ENCODE measurements around the gene SEL1L2.

SEL1L2 gene

DNA sequence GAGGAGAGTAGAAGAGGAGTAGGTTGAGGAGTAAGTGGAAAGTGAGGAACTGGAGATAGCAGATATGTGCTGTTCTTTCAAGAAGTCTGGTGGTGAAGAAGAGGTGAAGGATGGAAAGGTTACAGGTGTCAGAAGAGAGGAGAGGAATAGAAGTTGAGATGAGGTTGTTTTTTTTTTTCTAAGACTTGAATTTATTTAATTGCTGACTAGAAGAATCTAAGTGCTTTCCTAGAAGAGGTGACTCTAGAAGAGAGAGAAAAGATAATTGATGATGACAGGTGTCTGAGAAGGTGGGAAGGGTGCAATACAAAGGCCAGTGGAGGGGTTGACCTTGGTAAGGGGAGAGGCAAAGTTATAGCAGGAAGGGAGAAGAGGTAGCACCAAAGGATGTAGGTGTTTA, 180.0 kb downstream of the SEL1L2 start:
- peaks cover 42% of the 10 kb centered on the region for H3K36me3 Mint-ChIP-seq (ENCODE audit: low read depth)
- no peak overlapping the region for H3K4me3 Mint-ChIP-seq
- no peak overlapping the region for H3K27ac Mint-ChIP-seq
- no peaks in the 10 kb centered on the region for H3K4me1 Mint-ChIP-seq (ENCODE audit: low read depth)
- H3K9me3 Mint-ChIP-seq = no peaks in the 10 kb centered on the region
- intact Hi-C loops (cut with micrococcal nuclease) = no loop called here
- no peaks in the 10 kb centered on the region for H3K27me3 Mint-ChIP-seq

DNA sequence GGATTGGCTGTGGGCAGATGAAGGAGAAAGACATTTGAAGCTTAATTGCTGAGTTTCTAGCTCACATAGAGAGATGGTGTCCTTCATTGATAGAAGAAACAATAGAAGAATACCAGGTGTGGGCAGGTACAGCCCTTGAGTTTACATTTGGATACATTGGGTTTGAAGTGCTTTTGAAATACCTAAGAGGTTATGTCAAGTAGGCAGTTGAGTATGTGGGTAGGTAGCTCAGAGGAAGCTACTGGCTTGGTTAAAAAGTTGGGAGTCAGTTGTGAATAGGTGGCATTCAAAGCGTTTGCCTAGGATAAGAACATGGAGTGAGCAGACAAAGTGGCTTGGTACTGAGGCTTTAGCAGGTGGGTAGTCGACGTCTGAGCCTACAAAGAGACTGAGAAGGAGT, 180.6 kb downstream of the SEL1L2 start:
- Mint-ChIP-seq H3K4me1 (ENCODE audit: low read depth) (no peaks in the 10 kb centered on the region), H3K27me3 (no peaks in the 10 kb centered on the region), H3K4me3 (no peak overlapping the region), H3K27ac (no peak overlapping the region), H3K36me3 (ENCODE audit: low read depth) (peaks cover 45% of the 10 kb centered on the region), H3K9me3 (no peaks in the 10 kb centered on the region)
- intact Hi-C loops (cut with micrococcal nuclease) = no loop called here

DNA sequence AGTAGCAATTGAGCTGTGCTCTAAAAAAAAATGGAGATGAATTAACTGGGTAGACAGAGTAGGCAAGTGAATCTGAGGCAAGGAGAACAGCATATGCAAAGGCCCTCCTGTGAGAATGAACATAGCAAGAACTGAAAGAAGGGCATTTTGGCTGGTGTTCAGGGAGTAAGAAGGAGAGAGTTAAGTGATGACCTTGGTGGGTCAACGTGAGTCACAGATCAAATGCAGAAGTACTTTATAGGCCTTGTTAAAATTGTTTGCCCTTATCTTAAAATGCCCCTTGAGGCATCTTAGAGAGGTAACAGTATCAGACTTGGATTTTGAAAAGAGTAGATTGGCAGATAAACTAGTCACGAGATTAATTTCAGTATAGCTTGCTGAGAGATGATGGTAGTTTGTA, 181.0 kb downstream of the SEL1L2 start:
- no peaks in the 10 kb centered on the region for H3K27me3 Mint-ChIP-seq
- intact Hi-C loops (cut with micrococcal nuclease) = no loop called here
- no peaks in the 10 kb centered on the region for H3K9me3 Mint-ChIP-seq
- H3K36me3 Mint-ChIP-seq (ENCODE audit: low read depth) = peaks cover 45% of the 10 kb centered on the region
- H3K27ac Mint-ChIP-seq = no peak overlapping the region
- no peaks in the 10 kb centered on the region for H3K4me1 Mint-ChIP-seq (ENCODE audit: low read depth)
- H3K4me3 Mint-ChIP-seq = no peak overlapping the region

DNA sequence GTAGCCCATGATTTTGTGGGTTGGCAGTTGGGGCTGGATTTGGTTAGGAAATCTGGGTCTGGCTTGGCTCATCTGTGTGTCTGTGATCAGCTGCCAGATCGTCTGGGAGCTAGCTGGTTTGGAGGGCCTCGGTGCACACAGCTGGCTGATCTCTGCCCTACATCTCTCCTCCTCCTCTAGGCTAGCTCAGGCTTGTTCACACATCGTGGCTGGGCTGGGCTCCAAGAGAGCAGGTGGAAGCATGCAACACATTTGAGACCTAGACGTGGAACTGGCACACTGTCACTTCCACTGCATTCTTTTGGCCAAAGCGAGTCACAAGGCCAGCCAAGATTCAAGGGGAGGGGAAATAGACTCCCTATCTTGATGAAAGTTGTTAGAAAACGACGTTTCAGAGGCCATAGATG, 189.7 kb downstream of the SEL1L2 start:
- peaks cover 83% of the 10 kb centered on the region for H3K36me3 Mint-ChIP-seq (ENCODE audit: low read depth)
- intact Hi-C loops (cut with micrococcal nuclease) = no loop called here

DNA sequence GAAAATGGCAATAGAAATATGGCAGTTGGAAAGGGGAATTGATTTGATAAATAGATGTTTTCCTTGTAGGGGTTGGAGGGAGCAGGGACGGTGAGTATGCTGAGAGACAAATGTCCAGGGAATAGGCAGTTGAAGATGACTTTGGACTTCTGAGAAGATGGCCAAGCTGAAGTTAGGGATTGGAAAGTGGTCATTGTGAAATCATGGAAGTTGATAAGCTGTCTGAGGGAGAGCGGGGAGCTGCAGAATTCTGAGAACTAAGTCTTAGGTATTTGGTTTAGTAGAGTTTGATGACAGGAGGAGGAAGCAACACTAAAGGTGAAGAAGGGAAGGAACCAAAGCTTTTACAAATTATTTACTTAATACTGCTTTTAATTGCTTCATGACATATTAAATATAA, 190.4 kb downstream of the SEL1L2 start:
- no peaks in the 10 kb centered on the region for H3K27me3 Mint-ChIP-seq
- H3K36me3 Mint-ChIP-seq (ENCODE audit: low read depth) = peaks cover 87% of the 10 kb centered on the region
- no peaks in the 10 kb centered on the region for H3K9me3 Mint-ChIP-seq
- intact Hi-C loops (cut with micrococcal nuclease) = no loop called here
- H3K4me3 Mint-ChIP-seq = no peak overlapping the region
- no peaks in the 10 kb centered on the region for H3K4me1 Mint-ChIP-seq (ENCODE audit: low read depth)
- no peak overlapping the region for H3K27ac Mint-ChIP-seq

More for the DNA sequence above, 189.7 kb downstream of the SEL1L2 start:
- no peaks in the 10 kb centered on the region for H3K9me3 Mint-ChIP-seq
- H3K4me1 Mint-ChIP-seq (ENCODE audit: low read depth) = no peaks in the 10 kb centered on the region
- no peak overlapping the region for H3K27ac Mint-ChIP-seq
- H3K4me3 Mint-ChIP-seq = no peak overlapping the region
- no peaks in the 10 kb centered on the region for H3K27me3 Mint-ChIP-seq
